Activated CD4-positive, alpha-beta T cell treated with anti-CD3 and anti-CD28 coated beads for 24 hours (primary cell): ENCODE results near the gene PHLDB3.

Source experiments
- DNase-seq, 2 donors: peaks; one replicate each; pipeline ENCODE4 v3.0.0-alpha.2; 2020; ENCODE audit warnings: low read depth in 2 of 2

The PHLDB3 gene

DNA sequence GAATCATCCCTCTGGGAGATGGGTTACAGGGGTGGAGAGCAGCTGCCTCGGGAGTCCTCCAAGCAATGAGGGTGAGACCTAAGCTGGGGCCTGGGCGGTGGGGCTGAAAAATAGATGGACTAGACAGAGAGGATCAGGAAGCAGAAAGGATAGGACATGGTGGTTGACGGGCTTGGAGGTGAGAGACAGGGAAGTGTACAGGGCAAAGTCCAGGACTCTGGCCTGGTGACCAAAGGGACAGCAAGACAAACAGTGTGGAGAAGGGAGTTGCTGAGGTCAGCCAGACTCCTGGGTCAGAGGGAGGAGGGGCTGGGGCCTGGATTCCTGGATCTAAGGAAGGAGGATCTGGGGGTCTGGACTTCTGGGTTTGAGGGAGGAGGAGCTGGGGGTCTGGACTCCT lies 5.5 kb downstream of the PHLDB3 start:
- no peak for DNase-seq

DNA sequence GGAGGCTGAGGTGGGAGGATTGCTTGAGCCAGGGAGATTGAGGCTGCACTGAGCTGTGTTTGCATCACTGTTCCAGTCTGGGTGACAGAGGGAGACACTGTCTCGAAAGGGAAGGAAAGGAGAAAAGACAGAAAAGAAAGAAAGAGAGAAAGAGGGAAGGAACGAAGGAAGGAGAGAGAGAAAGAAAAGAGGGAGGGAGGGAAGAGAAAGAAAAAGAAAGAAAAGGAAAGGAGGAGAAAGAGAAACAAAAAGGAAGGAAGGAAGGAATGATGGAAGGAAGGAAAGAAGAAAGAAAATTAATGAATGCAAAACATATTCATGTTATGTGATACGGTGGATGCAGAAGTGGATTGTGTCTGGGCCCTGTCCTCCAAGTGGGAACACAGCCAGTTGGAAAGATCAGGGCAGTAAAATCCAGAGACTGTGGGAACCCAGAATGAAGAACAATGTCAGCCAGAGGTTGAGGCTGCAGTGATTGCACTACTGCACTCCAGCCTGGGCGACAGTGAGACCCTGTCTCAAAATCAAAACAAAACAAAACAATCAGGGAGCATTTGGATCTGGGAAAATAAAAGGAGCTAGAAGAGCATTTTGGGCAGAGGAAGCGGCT lies 6.2 kb downstream of the PHLDB3 start:
- DNase-seq, result no peak

DNA sequence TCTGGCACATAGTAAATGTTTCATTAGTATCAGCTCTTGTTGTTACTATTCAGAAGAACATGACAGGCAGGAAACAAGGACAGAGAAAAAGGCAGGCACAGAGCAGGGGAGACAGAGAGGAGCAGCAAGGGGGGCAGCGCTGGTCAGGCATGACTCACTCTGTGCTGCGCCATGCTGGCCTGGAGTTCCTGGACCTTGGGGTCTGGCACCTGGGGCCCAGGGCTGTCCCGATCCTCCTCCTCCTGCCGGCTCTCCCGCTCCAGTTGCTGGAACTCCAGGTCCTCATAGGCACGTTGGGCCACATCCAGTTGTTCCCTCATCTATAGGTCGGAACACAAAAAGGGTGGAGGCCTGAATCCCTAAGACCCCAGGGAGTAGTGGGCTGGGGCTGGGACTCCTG lies 7.6 kb downstream of the PHLDB3 start:
- no peak for DNase-seq

DNA sequence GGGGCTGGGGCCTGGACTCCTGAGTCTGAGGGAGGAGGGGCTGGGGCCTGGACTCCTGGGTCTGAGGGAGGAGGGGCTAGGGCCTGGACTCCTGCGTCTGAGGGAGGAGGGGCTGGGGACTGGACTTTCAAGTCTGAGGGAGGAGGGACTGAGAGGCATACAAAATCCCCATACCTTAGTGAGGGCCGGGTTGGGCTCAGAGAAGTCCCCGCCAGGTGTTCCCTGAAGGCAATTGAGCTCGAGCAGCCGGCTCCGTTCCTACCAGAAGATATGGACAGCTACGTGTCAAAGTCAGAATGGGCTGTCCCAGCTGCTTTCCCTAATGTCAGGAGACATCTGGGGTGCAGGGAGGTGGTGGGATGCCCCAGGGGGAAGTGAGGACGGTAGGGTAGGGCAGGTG lies 9.5 kb downstream of the PHLDB3 start:
- no peak for DNase-seq

DNA sequence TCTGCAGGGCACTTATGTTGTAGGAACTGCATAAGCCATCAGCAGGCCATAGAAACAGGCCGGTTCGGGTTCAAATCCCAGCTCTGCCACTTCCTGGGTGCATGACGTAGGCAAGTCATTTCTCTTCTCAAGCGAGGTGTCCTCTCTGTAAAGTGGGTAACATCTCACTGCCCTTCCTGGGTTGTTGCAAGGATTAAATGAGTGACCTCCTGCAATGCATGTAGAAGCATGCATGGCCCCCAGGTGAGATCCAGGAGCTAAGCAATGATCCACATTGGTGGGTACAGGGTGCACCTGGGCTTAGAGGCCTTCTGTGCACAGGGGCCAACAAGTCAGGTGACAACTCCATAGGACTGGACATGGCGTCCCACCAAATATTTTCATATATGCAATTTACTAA lies 13.8 kb downstream of the PHLDB3 start:
- no peak for DNase-seq

DNA sequence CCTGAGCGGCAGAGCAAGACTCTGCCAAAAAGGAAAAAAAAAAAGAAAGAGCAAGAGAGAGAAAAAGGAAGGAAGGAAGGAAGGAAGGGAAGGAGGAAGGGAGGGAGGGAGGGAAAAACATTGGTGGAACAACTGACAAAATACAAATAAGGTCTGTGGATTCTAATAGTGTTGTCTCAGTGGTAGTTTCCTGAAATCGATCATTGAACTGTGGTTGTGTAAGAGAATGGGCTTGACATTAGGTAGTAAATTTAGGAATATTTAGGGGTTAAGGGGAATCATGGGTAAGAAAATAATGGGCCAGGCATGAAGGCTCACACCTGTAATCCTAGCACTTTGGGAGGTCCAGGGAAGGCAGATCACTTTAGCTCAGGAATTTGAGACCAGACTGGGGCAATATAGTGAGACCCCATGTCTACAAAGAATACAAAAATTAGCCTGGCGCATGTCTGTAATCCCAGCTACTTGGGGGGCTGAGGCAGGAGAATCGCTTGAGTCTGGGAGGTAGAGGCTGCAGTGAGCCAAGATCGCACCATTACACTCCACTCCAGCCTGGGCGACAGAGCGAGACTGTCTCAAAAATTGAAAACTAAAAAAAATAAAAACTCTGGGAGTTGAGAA lies 14.5 kb downstream of the PHLDB3 start:
- no peak for DNase-seq

DNA sequence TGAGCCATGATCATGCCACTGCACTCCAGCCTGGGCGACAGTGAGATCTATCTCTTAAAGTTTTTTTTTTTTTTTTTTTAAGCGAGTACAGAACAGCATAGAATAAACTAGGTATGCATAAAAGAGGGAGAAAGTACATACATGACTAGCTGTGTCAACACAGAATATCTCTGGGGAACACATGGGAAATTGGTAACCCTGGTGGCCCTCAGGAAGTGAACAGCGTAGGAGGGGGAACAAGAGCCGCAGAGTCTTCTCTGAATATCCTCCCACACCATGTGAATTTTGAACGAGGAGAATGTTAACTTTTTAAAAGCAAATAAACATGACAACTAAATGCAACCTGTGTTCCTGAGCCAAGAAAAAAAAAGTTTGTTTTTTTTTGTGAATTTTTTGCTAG lies 15.2 kb downstream of the PHLDB3 start:
- no peak for DNase-seq

DNA sequence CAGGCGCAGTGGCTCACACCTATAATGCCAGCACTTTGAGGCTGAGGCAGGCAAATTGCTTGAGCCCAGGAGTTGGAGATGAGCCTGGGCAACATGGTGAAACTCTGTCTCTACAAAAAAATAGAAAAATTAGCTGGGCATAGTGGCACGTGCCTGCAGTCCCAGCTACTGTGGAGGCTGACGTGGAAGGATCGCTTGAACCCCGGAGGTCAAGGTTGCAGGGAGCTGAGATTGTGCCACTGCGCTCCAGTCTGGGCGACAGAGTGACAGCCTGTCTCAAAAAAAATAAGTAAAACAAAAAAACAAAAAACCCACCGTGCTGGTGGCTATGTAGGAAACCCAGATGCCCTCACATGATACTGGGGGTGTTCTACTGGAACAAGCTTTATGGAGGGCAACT lies 16.4 kb downstream of the PHLDB3 start:
- DNase-seq, result no peak

DNA sequence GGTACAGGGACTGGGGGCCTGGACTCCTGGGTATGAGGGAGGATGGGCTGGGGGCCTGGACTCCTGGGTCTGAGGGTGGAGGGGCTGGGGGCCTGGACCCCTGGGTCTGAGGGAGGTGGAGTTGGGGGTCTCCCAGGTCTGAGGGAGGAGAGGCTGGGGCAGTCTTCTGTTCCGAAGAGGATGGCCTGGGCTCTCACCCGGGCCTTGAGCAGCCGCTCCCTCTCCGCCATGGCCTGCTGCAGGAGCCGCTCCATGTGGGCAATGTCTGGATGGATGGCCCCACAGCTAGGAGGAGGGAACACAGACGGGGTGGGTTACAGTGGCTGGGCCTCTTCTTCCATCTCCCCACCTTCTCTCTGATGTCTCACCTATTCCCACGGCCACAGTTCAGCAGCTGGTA lies 18.1 kb downstream of the PHLDB3 start:
- no peak for DNase-seq

DNA sequence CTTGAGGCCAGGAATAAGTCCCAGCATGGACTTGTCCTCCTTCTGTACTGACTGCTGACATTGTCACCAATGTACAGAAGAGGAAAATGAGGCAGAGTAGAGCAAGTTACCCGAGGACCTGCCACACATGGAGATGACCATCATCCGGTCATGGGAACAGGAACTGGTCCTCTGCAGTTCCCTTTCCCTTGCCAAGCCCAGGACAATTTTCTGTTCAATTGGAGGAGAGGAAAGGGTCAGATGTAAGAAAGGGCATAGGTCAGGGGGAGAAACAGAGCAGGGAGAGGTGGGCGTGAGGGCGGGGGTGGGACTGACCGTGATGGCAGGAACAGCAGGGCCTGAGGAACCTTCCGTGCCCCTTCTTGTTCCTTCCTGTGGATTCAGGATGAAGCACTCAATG lies 18.6 kb downstream of the PHLDB3 start:
- no peak for DNase-seq

DNA sequence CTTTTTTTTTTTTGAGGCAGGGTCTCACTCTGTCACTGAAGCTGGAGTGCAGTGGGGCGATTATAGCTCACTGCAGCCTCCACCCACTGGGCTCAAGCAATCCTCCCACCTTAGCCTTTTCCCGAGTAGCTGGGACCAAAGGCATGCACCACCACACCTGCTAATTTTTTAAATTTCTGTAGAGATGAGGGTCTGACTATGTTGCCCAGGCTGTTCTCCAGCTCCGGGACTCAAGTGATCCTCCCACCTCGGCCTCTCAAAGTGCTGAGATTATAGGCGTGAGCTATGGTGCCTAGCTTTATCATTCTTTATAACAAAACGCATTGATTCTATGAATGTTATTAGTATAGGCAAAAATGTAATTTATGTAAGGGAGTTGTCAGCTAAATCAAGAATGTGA lies 21.3 kb downstream of the PHLDB3 start:
- DNase-seq, result no peak

DNA sequence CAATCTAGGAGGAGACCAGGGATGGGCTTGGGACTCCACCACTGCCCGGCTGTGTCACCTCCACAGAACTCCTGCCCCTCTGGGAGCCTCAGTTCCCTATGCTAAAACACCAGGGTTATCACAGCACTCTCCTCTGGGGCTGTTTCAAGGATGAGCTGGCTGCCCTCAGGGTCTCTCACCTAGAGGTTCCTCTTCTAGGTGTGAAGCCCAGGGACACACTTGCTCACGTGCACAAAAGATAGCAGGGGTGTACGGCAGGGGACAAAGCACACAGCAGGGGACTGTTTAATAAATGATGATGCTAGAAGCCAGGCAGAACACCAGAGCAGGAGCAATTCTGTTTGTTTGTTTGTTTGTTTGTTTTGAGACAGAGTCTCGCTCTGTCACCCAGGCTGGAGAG lies 22.4 kb downstream of the PHLDB3 start:
- DNase-seq, result no peak

DNA sequence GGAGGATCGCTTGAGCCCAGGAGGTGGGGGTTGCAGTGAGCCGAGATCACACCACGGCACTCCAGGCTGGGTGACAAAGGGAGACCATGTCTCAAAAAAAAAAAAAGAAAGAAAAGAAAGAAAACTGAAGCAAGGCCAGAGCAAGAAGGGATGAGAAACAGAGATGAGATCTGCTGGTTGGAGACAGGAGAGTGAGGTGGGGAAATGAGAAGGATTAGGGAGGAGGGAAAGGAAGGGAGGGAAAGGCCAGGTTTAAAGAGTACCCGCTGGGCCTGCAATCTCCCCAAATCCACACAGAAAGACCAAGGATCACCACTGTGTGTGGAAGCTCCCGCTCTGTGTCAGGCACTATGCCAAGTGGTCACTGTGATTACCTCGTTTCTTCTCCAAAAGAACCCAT lies 22.8 kb downstream of the PHLDB3 start:
- DNase-seq, result no peak

DNA sequence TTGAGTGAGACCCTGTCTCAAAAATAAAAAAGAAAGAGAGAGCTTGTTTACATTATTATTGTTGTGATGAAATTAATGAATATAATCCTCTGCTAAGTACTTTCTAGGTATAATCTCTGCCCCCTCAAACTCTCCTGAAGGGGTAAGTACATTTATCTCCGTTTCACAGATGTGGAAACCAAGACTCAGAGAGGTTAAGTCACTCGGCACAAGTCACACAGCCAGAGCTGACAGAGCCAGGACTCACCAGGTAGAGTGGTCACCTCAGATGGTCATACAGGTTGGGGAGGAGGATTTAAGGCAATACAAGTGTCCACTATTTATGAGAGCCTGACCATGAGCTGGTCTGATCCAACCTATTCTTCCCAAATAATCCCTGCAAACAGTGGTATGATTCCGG lies 24.0 kb downstream of the PHLDB3 start:
- DNase-seq, result no peak

DNA sequence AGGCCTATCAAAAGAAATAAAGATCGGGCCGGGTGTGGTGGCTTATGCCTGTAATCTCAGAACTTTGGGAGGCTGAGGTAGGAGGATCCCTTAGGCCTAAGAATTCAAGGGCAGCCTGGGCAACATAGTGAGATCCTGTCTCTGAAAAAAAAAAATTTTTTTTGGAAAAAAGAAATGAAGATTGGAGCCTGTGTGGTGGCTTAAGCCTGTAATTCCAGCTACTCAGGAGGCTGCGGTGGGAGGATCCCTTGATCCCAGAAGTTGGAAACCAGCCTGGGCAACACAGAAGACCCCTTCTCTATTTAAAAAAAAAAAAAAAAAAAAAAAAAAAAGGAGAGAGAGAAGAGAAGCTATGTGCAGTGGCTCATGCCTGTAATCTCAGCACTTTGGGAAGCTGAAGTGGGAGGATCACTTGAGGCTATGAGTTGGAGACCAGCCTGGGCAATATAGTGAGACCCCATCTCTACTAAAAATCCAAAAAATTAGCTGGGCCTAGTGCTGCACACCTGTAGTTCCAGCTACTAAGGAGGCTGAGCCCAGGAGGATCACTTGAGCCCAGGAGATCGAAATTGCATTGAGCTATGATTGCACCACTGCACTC lies 24.5 kb downstream of the PHLDB3 start:
- no peak for DNase-seq

DNA sequence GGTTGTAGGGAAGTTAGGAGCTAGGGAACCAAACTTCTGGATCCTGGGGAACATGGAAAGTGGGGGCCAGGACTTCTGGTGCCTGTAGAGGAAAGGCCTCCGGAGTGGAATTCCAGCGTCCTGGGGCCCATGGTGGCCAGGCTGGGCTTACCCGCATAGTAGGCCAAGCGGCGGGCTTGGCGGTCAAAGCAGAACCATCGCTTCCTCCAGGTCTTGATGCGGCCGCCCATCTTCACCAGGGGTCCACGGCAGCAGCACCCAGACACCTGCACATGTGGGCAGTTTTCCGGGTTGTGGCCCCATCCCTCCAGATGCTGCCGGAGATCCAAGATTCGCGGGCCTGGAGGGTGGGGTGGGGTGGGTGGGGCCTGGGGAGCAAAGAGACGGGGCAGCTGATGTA lies 25.3 kb downstream of the PHLDB3 start:
- no peak for DNase-seq

DNA sequence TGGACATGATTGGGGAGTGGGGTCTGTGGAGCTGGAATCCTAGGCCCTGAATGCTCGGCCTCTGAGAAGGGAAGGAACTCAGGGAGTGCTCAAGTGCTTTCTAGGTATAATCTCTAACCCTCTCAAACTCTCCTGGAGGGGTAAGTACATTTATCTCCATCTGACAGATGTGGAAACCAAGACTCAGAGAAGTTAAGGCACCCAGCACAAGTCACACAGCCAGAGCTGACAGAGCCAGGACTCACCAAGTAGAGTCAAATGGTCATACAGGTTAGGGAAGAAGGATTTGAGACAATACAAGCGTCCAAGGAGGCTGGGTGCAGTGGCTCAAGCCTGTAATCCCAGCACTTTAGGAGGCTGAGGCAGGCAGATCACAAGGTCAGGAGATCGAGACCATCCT lies 26.2 kb downstream of the PHLDB3 start:
- no peak for DNase-seq

DNA sequence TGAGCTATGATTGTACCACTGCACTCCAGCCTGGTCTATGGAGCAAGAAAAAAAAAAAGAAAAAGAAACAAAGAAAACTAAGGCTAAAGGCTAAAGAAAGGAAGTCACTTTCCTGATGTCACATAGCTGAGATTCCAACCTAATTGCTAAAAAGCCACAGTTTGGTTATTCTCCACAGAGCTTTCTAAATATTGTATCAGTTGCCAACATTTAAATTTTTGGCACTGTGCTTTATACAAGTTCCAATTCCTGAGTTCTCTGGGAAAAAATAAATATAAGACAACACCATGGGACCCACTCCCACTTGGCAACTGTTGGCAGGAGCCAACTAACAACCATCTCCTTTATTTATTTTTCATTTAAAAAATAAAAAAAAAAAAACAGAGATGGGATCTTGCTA lies 27.9 kb downstream of the PHLDB3 start:
- DNase-seq, result no peak

DNA sequence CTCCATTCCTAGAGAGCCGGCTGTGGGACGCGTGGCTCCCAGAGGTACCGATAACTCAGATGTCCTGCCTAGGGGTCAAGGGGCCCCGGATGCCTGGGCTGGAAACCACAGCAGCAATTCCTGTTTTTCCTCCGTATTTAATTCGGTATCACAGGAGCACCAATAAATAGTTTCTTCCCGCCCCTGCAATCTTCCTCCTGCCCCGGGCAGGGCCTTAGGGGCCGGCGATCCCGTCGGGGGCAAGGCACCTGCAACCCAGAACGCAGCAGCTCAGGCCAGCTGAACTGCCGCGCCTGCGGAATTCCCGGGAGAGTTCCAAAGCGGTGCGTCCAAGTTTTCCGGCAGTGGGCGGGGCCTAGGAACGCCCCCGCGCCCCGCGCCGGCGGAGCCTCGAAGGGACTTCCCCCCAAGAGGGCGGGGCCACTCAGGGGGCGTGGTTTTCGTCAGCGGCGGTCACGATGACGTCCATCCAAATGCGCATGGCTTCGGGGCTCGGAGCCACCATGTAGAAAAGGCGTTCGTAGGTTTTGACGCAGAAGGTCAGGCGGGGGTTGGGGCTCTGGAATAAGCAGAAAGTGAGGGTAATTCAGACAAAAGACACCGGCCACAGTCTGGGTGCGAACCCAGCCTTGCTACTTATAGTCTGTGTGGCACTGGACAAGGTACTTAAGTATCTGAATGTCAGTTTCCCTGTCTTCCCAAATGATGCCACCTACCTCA lies 29.4 kb downstream of the PHLDB3 start:
- peak; percentile 93 to 97 for DNase-seq

DNA sequence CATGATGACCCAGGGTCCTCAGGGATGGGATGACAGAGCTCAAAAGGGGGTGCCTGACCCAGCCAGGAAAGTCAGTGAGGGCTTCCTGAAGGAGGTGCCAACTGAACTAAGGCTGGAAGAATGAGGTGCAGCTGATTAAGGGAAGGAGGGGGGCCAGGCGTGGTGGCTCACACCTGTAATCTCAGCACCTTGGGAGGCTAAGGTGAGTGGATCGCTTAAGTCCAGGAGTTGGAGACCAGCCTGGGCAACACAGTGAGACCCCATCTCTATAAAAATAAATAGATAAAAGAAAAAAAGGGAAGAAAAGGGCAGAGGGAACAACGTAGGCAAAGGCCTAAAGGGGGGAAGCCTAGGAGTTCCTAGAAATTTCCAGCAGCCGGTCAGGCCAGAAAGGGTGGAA lies 30.1 kb downstream of the PHLDB3 start:
- DNase-seq, result no peak

DNA sequence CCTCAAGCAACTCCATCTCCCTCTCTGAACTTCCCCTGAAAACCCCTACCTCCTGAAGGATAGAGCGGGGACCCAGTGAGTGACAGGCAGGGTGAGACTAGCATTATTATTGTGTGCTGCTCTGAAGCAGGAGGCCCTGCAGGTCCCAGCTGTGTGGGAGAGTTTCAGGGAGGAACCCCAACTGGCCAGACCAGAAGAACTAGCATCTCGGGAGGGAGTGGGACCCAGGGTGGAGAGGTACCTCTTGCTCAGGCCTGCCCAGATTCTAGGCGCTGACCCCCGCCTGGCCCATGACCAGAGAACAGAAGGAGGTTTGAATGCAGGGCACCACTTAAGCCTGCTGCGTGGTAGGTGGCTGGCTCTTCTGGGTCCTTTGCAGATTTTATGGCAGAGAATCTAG lies 33.5 kb downstream of the PHLDB3 start:
- no peak for DNase-seq

DNA sequence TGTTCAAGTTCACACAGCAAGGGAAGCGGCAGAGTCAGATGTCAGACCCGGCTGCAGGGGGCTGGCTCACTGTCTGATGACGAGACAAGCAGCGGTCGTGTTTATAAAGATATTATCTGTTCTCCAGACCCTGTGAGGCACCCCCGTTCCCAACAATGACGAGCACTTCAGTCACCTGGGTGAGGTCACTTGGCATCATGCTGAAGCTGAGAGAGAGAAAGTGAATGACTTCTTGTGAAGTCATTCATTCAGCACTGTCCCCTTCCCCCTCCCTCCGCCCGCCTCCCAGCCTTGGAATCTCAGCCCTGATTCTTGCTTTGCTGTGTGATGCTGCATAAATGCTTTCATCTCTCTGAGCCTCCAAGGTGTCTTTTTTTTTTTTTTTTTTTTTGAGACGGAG lies 34.3 kb downstream of the PHLDB3 start:
- DNase-seq, result peak; percentile 21 to 30

DNA sequence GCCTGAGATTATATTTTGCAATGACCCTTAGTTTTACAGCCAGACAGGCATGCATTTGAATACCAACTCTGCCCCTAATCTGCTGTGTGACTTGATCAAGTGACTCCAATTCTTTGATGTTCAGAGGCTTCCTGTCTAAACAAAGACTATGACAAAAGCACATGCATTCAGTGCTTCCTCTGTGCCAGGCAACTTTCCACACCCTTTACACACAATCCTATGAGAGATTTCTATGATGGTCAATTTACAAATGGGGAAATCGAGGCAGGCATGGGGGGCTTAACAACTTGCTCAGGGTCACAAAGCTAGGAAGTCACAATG lies 35.4 kb downstream of the PHLDB3 start:
- no peak for DNase-seq
